Activated T-cell treated with anti-CD3 and anti-CD28 coated beads, Interleukin-2, amount 50 U/mL, for 48 hours (primary cell): Measurements from ENCODE around the gene MYOD1.

Source experiments
- DNase-seq, 2 experiments: peaks; one replicate each; pipeline ENCODE4 v3.0.0-alpha.2; 2020

MYOD1 gene

DNA sequence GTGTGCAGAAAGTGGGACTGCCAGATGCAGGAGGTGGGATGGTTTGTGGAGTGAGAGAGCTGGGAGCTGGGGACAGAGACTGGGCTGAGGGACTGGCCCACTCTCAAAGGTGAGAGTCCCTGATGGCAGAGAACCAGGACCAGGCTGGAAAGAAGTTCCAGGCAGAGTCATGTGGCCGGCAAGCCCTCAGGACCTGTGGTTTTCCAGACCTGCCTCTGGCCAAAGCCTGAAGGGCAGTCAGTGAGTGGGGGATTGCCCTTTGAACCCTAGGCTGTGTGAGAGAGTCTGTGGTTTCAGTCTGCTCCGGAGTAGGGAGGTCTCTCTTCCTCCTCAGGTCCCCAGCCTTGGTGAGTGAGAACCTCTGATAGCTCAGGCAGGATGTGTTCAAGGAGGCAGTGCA, 32.2 kb downstream of the MYOD1 start:
- no peak for DNase-seq

DNA sequence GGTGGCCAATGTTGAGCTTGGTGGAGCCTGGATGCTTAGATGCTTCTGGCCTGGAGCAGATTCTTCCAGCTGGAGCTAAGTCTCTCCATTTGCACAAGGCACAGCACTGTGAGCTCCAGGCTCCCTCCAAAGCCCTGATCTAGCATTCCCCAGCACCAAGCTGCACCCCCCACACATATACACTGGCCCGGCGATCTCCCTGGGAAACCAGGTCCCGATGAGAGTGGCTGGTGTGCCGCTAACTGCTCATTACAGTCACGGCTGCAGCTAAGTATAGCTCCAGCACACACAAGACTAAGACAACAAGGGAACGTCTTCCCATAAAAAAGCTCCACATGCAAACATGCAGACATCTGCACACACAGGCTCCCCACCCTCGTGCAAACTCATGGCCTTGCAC, 32.8 kb downstream of the MYOD1 start:
- DNase-seq: no peak

DNA sequence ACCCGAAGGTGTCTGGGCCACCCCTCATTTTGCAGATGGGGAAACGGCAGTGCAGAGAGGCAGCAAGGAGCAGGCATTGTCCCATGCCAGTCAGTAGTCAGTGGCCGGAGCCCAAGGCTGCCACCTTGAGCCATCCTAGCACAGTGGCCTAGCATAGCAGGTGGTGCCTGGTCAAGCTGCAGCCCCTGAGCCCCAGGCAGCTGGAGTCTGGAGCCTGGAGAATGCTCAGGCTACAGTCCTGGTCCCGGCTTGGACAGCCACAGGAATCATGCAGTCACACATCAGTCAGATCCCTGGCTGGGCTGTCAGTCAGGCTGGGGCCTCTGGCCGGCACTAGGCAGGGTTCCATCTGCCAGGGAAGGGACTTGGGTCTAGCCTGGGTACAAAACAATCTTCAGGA, 33.8 kb downstream of the MYOD1 start:
- no peak for DNase-seq

DNA sequence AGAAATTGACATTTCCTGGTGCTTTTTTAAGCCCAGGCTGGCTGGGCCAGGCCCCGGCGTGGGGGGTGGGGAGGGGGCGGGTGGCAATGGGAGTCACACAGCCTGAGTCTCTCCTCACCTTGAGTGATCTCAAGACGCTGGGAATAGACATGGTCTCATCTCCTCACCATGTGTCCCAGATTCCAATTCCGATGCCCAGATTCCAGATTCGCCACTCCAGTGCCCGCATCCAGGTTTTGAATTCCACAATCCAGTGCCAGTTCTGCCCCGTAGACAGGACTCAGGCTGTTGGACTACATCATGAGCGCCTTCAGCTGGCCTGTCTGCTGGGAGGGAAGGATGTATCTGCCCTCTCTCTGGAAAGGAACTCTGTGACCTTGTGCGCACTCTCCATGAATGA, 34.3 kb downstream of the MYOD1 start:
- no peak for DNase-seq

DNA sequence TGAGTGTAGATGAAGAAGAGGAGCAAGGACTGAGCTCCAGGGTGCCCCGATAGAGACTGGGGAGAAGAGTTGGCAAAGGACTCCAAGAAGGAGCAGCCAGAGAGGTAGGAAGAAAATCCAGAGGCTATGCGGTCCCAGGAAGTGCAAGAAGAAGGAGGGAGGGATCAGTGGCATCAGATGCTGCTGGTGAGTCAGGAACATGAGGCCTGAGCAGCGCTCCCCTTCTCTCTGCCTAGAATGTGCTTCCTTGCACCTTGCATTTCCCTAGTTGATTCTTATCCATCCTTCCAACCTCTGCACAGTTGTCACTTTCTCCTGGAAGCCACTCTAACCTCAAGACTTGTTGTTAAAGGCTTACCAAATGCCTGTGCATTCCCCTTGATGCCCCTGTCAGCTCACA, 36.5 kb downstream of the MYOD1 start:
- no peak for DNase-seq

DNA sequence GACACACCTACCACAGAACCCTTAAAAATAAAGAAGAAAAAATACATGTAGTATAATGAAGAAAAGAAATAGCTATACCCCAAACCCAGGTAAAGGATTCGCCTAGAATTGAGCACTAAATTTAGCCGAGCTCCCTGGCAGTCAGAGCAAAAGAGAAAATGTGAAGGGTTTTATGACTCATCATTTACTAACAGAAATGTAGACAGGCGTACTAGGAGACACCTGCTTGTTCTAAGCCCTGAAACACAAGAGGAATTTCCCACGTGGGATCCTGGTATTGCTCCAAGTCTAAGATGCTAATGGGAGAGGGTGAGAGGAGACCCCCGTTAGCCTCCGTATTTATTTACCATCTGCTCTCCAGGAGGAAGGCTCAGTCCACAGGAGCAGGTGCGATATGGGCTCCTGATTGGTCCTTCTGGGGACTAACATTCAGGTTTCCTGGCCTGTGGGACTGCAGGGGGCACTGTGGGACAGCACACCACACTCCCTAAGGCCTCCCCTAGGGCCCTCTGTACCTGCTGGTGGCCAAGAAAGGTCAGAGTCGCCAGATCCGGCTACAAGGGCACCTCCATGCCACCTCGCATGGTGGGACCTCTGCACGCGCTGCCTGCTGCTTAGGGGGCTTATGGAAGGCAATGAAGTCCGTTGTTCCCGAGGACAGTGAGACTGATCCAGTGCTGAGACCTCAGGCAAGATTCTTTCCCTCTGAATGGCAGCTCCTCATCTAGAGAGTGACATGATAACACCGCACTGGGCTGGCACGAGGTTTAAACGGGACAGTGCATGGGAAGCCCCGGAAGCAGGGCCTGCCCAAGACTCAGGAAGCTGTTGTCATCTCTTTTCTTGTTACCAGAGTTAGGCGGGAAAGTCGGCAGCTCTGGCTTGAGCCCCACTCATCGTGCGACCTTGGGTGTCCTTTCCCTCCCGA, 41.0 kb downstream of the MYOD1 start:
- peak; percentile 39 to 56 for DNase-seq

DNA sequence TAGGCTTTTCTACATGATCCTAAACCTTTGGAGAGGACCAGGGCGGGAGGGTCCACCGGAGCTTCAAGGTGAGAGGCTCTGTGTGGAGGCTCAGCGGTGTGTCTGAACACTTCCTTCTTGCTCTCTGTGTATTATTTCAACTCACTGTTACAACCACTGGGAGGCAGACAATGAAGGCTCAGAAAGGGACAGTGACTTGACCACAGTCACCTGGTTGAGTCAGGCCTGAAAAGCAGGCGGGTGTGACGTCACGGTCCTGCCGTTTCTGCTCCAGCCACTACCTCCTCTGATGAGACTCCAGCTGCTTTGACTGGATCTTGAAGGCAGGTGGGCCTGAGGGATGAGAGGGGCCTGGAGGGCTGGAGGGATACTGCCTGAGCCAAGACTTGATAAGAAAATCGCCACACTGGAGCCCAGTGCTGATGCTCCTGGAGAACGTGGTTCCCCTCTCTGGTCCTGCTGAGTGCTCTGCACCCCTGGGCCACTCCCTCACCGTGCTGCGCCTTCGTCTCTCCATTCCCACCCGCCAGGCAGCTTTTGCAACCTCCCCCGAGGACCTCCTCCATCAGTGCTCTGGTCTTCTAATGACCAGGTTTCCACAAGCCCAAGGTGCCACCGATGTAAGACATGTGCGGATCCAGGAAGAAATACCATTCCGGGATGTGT, 43.1 kb downstream of the MYOD1 start:
- peak in 1 of 2 experiments; percentile 24 for DNase-seq

DNA sequence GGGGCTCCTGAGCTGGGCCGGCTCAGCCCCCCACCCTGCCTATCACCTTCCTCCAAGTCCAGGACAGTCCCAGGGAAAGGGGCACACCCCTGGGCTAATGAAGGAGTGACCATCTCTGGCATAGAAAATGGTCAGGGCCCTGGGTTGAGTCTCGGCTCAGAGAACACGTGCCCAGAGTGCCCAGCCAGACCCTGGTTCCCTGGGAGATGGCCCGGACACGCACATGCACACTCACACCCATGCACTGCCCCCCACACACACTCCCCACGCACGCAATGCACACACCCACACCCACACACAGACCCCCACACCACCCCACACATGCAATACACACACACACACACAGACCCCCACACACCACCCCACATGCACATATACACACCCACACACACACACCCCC, 43.9 kb downstream of the MYOD1 start:
- no peak for DNase-seq

DNA sequence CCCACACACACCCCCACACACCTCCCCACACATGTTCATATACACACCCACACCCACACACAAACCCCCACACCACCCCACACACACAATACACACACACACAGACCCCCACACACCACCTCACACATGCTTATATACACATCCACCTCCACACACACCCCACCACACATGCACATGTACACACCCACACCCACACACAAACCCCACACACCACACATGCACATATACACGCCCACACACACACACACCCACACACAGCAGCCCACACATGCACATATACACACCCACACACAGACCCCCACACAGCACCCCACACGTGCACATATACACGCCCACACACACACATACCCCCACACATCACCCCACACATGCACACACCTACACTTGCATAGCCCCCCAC, 44.3 kb downstream of the MYOD1 start:
- no peak for DNase-seq

DNA sequence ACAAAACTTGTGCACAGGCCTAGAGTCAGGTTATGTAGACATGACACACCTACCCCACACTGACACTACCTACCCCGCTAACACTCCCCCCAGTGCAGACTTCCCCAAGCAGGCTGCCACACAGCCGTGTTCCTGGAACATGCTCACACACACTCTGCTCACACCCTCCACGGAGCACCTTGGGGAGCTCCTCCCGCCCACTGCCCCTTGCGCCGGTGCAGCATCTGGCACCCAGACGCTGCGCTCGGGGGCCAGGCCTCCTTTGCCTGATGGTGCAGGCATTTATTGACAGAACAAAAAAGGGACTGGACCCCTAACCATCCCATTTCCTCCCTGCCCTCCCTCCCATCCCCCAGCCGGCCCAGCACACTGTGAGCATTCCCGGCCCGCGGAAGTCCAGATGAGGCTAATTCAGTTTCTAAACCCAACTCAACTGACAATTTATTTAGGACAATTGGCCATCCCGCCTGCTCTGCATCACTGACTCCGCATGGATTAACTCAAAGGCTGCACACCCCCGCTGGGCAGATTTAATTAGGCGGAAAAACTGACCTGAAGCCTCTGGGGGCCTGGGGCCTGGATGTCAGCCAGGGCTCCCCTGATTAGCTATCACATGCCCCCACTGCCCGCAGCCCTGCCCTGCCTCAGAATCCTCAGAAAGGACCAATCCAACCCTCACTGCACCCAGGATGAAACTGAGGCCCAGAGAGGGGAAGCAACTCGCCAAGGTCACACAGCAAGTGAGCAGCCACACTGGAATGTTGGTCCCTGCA, 45.3 kb downstream of the MYOD1 start:
- no peak for DNase-seq

DNA sequence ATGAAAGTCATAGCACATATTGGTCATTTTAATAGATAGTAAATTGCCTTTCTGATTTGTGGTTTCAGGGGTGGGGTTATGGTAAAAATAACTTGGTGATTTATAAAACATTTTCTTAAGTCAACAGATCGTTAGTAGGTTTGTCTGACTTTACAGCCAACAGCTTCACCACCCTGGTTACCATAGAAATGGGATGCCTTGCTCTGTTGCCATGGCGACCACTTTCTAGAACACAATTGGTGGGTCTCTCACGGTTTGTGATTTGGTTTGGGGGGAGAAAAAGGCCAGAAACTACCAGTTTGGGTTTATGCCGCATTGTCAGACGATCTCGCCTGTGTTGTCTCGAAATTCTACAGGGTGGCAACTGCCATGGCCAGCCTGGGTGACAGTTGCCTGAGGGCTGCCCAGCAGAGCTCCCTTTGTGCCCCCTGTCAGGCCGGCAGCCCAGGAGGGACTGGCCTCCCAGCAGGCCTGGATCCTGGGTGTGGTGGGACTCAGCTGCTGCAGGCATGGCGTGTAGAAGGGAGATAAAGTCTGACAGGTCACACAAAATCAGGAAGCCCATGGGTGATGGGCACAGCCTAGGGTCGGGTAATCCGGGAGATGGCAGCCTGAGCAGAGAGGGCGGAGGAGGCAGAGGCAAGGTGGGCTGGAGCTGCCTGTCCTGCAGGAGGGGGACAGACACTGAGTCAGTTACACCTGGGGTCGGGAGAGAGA, 46.1 kb downstream of the MYOD1 start:
- no peak for DNase-seq

DNA sequence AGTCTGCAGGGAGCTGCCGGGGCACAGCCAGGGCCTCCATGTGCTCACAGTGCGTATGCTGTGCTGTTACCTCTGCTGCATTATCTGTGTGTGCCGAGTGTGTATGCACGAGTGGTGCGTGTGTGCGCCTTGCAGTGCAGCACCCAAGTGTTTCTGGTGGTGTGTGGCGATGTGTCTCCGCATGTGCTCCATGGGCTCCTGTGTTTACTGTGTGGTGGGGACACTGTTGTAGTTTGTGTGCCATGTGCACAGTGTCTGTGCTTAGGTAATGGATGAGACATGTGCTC, 46.6 kb downstream of the MYOD1 start:
- no peak for DNase-seq

DNA sequence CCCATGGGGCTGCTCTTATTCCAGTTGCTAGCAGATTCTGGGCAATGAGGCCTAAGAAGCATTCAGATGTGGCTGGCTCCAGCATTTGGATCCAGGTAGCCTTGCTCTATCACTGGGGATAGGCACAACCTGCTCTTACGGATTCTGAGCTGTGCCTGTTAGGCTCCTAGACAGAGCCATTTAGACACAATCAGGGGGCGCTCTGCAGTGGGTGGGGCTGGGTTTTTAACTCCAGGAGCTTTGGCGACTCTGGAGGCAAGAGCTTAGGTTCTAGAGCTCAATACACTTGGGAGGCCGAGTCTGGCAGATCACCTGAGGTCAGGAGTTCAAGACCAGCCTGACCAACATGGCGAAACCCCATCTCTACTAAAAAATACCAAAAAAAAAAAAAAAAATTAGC, 47.2 kb downstream of the MYOD1 start:
- DNase-seq: no peak

DNA sequence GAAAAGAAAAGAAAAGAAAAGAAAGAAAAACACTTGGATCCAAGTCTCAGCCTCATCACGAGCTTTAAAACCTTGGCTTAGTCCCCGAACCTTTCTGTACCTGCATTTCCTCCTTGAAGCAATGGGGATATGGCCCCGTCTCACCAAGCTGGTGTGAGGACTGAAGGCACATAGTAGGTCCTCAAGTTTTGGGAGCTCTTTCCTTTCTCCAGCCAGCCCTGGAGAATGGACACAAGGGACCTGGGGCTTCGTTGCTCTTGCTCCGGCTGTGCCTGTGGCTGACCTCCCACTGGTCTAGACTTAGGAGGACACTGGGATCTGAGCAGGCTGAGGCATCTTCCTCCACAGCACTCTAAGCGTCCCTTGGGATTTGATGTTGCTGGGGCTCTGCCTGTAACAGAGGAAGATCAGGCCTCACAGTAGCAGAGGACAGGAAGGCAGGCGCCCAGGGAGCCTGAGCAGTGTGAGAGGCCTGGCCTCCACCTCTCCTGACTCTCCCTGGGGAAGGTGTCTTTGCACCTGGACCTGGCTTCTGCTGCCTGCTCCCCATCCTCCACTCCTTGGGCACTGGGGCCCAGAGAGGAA, 48.0 kb downstream of the MYOD1 start:
- no peak for DNase-seq

DNA sequence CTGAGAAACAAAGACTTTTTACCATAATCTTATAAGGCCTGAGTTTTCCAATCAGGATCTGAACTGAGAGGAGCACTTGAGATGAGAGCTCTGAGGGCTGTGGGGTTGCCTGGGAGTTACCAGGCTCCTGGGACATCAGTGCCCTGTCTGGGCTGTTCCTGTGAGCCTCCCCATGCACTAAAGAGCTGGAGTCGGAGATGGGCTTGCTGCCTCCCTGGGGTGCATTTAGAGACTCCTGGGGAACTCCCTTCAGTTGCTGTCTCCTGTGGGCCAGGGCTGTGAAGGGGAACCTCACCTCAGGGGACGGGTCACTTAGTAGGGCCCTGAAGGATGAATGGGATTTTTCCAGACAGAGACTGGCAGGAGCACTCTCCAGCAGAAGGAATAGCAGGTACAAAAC, 48.5 kb downstream of the MYOD1 start:
- no peak for DNase-seq

DNA sequence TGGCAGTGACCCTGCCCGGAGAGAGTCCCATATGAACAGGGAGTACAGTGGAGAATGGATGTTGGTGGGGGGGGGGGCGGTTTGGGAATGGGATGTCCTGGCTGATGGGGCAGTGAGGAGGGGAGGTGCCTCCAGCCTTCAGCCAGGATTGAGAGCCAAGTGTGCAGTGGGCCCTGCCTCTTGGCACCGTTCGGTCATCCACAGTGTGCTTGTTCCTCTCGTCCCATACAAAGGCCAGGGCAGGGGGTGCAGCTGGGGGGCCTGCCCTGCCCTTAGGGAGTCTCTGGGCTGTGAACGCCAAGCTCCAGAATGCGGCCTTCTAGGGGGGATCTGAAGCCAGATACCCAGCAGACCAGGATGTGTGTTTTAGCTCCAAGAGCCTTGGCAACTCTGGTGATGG, 49.2 kb downstream of the MYOD1 start:
- DNase-seq: no peak

DNA sequence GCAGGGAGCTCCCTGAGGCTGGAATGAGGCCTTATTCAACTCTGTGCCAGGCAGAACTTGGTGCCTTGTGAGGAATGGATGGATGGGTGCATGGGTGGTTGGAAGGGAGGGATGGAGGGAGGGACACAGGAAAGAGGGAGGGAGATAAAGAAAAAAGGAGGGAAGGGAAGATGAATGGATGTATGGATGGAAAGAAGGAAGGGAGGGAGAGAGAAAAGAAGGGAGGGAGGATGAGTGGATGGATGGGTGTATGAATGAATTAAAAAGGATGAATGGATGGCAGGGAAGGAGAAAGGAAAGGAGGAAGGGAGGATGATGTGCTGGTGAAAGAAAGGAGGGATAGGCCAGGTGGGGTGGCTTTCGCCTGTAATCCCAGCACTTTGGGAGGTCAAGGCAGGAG, 49.8 kb downstream of the MYOD1 start:
- DNase-seq: no peak

DNA sequence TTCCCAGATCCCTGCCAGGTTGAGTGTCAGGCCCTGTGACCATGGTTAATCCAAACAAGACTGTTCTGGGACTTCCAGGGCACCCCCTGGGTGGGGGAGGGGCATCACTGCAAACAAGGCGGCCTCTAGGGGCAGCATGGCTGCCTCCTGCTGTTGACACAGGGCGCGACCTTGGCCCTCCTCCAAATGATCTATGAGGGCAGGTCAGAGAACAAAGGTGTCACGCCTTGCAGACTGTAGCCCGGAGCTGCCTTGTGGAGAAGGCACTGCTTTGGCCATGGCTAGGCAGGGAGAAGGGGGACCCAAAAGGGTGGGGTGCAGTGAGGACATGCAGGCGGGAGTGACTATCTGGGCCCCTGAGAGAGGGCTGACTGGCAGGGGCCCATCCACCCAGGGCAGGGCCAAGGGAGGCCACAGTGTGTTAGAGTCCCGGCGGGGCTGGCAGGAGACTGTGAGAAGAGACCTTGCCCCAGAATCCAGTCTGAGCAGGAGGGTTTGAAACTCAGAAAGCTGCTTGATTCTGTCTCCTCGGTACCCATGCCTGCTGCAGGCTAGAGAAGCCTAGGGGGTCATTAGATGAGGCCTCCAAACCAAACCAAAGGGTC, 50.8 kb downstream of the MYOD1 start:
- peak in 1 of 2 experiments; percentile 28 for DNase-seq

DNA sequence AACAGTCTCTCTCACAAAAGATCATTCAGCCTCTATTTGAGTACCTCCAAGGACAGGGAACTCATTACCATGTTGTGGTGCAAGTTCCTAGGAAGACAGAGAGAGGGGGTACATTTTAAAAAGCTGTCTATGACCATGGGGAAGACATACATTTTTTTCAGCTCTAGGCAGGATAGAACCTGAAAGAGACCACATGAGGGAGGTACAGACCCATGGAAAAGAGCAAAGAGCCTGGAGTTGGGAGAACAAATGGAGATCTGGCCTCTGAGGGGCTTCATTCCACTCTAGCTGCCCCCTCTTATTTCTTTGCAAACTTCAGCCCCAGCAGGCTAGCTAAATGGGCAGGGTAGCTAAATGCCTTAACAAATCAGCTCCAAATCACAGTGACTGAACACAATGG, 51.5 kb downstream of the MYOD1 start:
- no peak for DNase-seq

DNA sequence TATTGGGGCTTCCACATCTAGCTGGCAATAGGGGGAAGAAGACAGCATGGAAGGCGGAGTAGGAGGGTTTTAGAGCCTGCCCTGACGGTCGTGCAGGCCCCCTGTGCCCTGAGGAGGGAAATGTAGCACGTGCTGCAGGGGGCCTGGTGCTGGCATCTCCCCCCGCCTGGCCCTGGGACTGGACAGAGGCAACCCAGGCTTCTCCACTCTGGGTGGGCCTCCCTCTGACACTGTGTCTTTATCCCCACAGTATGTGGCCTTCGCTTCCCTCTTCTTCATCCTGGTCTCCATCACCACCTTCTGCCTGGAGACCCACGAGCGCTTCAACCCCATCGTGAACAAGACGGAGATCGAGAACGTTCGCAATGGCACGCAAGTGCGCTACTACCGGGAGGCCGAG, 52.0 kb downstream of the MYOD1 start:
- DNase-seq: no peak
